ENCODE data around the gene NOX3.

NOX3 gene

DNA sequence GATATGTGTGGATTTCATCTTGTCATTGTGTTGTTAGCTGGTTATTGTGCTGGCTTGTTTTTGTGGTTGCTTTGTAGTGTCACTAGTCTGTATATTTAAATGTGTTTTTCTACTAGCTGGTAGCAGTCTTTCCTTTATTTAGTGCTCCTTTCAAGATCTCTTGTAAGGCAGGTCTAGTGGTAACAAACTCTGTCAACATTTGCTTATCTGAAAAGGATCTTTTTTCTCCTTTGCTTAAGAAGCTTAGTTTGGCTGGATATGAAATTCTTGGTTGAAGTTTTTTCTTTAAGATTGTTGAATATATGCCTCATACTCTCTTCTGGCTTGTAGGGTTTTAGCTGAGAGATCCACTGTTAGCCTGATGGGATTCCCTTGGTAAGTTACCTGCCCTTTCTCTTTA lies 108.7 kb downstream of the NOX3 start:
- no peak overlapping the region for H3K4me3 ChIP-seq (ENCODE audit: low read length)
- TF ChIP-seq, protein P1, sequence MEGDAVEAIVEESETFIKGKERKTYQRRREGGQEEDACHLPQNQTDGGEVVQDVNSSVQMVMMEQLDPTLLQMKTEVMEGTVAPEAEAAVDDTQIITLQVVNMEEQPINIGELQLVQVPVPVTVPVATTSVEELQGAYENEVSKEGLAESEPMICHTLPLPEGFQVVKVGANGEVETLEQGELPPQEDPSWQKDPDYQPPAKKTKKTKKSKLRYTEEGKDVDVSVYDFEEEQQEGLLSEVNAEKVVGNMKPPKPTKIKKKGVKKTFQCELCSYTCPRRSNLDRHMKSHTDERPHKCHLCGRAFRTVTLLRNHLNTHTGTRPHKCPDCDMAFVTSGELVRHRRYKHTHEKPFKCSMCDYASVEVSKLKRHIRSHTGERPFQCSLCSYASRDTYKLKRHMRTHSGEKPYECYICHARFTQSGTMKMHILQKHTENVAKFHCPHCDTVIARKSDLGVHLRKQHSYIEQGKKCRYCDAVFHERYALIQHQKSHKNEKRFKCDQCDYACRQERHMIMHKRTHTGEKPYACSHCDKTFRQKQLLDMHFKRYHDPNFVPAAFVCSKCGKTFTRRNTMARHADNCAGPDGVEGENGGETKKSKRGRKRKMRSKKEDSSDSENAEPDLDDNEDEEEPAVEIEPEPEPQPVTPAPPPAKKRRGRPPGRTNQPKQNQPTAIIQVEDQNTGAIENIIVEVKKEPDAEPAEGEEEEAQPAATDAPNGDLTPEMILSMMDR (conservative IDR thresholded peaks at IDR 0.05; ENCODE audit: low read depth, low read length) = no peak
- DNase-seq (ENCODE audit: low read depth) = no peak

Data from retinal pigment epithelial cell (primary cell).